LNCaP clone FGC (cell line): ENCODE results near the gene NOTCH2.

Source experiments
- DNase-seq: peaks from one replicate; pipeline ENCODE4 v3.0.0-alpha.2; 2011; ENCODE audit warnings: low read depth
- H3K4me3 ChIP-seq: 2 replicates; pipeline ENCODE4 v1.5.1; 2011; ENCODE audit warnings: mild to moderate bottlenecking, low read depth, low read length, control low read depth
- TF ChIP-seq, protein P1 (sequence below): IDR thresholded peaks from 2 replicates; pipeline ENCODE4 v1.5.1; 2012; ENCODE audit warnings: mild to moderate bottlenecking; ENCODE audit not compliant: control insufficient read depth, insufficient read depth; ENCODE audit errors: extremely low read depth

Gene NOTCH2

DNA sequence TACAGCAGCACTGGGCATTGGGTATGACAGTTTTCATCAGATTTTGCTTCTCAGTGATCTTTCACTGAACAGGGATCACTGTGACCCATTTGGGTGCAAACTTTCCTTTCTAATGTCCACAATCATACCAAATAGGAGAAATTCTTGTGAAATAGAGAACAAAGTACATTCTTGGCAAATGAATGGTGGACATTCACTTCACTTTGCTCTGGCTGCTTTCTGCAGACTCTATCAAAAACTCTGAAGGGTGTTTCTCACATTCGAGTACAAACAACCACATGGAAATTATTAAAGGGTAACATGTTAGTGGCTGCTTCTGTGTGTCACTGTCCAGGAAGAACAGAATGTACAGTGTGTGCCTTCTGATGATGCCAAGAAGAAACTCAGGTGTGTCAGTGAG, 111.2 kb downstream of the NOTCH2 start:
- TF ChIP-seq, protein P1, sequence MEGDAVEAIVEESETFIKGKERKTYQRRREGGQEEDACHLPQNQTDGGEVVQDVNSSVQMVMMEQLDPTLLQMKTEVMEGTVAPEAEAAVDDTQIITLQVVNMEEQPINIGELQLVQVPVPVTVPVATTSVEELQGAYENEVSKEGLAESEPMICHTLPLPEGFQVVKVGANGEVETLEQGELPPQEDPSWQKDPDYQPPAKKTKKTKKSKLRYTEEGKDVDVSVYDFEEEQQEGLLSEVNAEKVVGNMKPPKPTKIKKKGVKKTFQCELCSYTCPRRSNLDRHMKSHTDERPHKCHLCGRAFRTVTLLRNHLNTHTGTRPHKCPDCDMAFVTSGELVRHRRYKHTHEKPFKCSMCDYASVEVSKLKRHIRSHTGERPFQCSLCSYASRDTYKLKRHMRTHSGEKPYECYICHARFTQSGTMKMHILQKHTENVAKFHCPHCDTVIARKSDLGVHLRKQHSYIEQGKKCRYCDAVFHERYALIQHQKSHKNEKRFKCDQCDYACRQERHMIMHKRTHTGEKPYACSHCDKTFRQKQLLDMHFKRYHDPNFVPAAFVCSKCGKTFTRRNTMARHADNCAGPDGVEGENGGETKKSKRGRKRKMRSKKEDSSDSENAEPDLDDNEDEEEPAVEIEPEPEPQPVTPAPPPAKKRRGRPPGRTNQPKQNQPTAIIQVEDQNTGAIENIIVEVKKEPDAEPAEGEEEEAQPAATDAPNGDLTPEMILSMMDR, result no peak
- H3K4me3 ChIP-seq, result no peak overlapping the region
- no peak for DNase-seq

DNA sequence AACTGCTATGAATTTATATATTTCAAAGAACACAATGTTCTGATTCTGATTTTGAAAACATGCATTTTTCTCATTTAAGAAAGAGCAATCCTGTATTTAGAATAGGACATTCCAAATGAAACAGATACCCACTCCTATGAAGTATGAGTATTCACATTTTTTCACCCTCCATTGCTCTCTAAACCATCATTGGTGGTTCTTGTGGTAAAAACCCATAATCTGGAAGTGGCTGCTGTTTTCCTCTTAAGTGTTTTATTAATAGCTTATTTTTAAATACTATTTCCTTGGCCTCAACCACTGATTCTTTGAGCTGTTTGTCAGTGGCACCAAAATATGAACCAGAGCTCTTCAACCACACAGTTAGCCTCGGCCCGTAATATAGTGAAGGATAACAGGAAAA, 113.2 kb downstream of the NOTCH2 start:
- H3K4me3 ChIP-seq, result no peak overlapping the region
- no peak for DNase-seq
- TF ChIP-seq, protein P1, result no peak

DNA sequence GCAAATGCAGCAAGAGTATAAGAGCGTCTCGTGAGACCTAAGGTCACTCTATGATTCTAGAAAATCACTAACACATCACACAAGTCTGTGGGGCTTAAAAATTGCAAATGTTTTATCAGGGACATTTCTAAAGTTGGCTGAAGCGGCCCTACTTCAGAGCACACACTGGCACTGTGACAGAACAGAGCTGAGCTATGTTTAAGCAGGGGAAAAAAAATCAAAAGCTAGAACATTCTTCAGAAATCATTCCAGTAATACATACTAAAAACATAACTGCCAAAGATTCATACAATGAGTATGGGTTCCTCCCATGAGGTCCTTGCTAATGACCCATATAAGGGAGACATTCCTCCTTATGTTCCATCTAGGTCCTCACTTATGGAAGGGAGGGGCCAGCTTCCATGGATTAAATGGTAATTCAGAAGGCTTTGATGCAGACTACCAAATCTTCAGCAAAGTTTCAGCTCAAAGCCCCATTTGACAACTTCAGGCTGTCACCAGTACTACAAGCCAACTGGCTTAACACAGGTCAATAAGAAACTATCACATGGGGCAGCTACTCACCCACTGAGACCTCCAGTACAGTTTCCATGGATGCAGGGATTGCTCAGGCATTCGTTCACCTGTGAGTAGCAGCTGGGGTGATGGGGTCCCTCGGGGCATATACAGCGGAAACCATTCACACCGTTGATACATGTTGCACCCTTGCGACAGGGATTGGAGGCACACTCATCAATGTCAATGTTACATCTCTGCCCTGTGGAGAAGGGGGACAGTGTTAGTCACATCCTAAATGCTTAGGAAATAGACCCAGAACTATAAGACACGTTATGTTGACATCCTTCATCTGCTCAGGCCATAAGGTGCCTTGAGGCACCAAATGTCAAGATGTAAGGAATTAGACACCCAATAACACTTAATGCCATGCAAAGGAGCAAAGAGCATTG, 114.7 kb downstream of the NOTCH2 start:
- no peak overlapping the region for H3K4me3 ChIP-seq
- DNase-seq, result no peak
- TF ChIP-seq, protein P1, result no peak

DNA sequence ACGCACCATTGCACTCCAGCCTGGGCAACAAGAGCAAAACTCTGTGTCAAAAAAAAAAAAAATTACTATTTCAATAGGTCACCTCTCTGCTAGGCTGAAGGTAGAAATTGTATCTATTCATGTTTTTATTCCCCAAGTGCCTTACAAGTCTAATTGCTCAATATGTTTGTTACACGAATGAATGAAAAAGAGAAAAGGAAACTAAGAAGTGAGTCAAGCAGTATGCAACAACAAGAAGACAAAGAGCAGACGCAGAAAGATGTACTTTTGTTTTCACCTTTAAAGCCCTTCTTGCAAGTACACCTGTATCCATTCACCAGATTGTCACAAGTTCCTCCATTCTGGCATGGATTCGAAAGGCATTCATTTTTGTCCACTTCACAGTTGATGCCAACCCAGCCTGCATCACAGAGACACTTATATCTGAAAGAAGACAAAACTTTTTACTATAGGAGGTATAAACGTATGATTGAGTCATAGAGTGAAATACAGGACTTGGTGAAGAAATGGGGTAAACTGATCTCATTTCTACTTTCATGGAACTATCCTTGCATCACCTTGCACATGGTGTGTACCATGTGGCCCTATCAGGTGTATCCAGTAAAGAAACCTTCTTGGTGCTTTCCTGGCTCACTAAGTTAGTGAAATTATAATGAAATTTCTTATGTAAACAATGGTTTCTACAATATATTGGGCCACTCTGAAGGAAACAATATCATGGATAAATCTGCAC, 116.0 kb downstream of the NOTCH2 start:
- H3K4me3 ChIP-seq, result no peak overlapping the region
- DNase-seq, result no peak
- TF ChIP-seq, protein P1, result no peak

DNA sequence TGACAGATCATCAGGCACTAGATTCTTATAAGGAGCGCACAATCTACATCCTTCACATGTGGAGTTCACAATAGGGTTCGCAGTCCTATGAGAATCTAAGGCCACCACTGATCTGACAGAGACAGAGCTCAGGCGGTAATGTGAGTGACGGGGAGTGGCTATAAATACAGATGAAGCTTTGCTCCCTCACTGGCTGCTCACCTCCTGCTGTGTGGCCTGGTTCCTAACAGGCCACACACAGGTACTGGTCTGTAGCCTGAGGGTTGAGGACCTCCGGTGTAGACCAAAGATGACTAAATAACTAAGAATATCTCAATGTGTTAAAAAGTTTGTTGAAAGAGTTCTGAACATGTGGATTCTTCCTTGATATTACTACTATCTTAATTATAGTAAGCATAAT, 117.0 kb downstream of the NOTCH2 start:
- no peak overlapping the region for H3K4me3 ChIP-seq
- TF ChIP-seq, protein P1, result no peak
- no peak for DNase-seq

DNA sequence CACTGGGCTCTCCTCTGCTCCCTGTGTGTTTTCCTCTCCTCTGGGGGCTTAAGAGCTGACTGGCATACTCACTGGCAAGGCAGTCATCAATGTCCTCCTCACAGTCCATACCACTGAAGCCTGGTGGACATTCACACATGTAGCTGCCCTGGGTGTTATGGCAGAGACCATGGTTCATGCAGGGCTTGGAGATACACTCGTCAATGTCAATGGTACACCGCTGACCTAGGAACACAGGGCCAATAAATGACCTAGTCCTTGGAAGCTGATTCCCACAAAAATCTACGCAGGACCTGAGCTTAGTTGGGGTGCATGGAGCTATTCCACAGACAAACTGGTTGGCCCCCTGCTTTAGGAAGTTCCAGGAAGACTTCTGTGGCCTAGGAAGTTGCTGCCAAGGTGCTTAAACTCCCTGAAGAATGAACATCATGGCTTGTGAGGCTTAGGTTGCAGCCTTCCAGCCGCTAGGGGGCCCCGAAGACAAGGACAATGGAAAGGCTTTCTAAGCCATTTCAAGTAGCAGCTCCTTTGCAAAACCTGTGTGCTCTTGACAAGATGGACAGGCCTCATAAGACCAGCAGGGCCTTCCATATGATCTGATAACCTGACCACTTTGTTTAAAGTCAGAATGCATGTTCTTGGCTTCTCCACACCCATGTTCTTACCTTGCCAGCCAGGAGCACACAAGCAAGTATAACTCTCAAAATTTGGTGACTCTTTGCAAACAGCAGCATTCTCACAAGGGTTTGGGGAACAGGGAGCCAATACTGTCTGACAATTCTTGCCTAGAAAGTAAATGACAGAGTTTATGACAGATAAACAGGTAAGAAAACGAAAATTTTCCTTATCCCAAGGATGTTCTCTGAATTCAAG, 120.9 kb downstream of the NOTCH2 start:
- H3K4me3 ChIP-seq, result no peak overlapping the region
- peak; percentile 47 for DNase-seq
- TF ChIP-seq, protein P1, result peak; percentile 97
